Spleen (tissue), 13 donors: ENCODE measurements around the gene UBE2QL1. TPM values are rescaled to one million over a fixed set of nuclear protein-coding genes. Genes with fewer than 3 reads are reported as not detected.
A peak's percentile ranks its signal among the peaks of the same experiment; 100 is the strongest.

ENCODE experiments used
- DNase-seq: peaks from one replicate; pipeline ENCODE4 v3.0.0-alpha.2; 2020
- H3K27ac ChIP-seq, 8 donors: fragments of 200-600 bp; sonication (generic) in 7 of 8; 1 replicate in 4 of 8; 2 replicates in 4 of 8; pipeline versions ENCODE4 v1.5.0 to v1.8.0; 2016 to 2021; ENCODE audit warnings: inconsistent platforms in 4 of 8, mild to moderate bottlenecking in 4 of 8, moderate library complexity in 1 of 8
- H3K27me3 ChIP-seq, 7 donors: fragments of 200-600 bp; sonication (generic) in 6 of 7; replicated peaks in 1 of 7; 1 replicate in 4 of 7; 2 replicates in 3 of 7; pipeline versions ENCODE4 v1.5.0 to v1.8.0; 2016 to 2021; ENCODE audit warnings: inconsistent platforms in 3 of 7, mild to moderate bottlenecking in 1 of 7
- H3K36me3 ChIP-seq, 6 donors: fragments of 200-600 bp; sonication (generic) in 5 of 6; 1 replicate in 4 of 6; 2 replicates in 2 of 6; pipeline versions ENCODE4 v1.5.0 to v1.8.0; 2016 to 2021; ENCODE audit warnings: inconsistent platforms in 2 of 6
- H3K4me1 ChIP-seq, 6 donors: fragments of 200-600 bp; sonication (generic) in 5 of 6; 1 replicate in 3 of 6; 2 replicates in 3 of 6; pipeline versions ENCODE4 v1.5.0 to v1.8.0; 2016 to 2021; ENCODE audit warnings: inconsistent platforms in 3 of 6
- H3K4me3 ChIP-seq, 8 donors: fragments of 200-600 bp; sonication (generic) in 7 of 8; 1 replicate in 4 of 8; 2 replicates in 4 of 8; pipeline versions ENCODE4 v1.5.0 to v1.8.0; 2016 to 2021; ENCODE audit warnings: inconsistent platforms in 4 of 8, mild to moderate bottlenecking in 4 of 8, moderate library complexity in 2 of 8
- H3K9me3 ChIP-seq, 8 donors: fragments of 200-600 bp; sonication (generic) in 7 of 8; 1 replicate in 4 of 8; 2 replicates in 4 of 8; pipeline versions ENCODE4 v1.5.0 to v1.8.0; 2016 to 2021; ENCODE audit warnings: inconsistent platforms in 4 of 8
- POLR2A ChIP-seq, 3 donors: fragments of 450-650 bp; IDR thresholded peaks; one replicate each; pipeline ENCODE4 v1.5.1; 2017; ENCODE audit warnings: antibody characterized with exemption in 3 of 3, mild to moderate bottlenecking in 1 of 3
- POLR2AphosphoS5 ChIP-seq, 3 donors: sonication (generic); formaldehyde crosslinking; IDR thresholded peaks; one replicate each; pipeline ENCODE4 v1.5.1; 2017; ENCODE audit warnings: antibody characterized with exemption in 3 of 3
- WGBS, 5 donors: extraction: QIAGEN DNeasy Blood & Tissue Kit in 3 of 5; methylation state at CpG; one replicate each; pipeline versions ENCODE4 v1.1.5 to v1.1.7; 2013 to 2018; 5-methylcytosine and 5-hydroxymethylcytosine counted together
- intact Hi-C: fragments of 100-400 bp; cut with DNase I; formaldehyde crosslinking; loops from one replicate; pipeline ENCODE4 v1.15.0; 2023; ENCODE audit warnings: low total_unique reads
- long read RNA-seq, 2 donors: transcript quantifications; one replicate each; lab custom pipeline, GENCODE V29; 2026
- polyA plus RNA-seq, 3 donors: library from polyadenylated mRNA; stranded (reverse); fragments of 200-250 nt; gene quantifications; one replicate each; pipeline ENCODE4 v1.2.1, GENCODE V29; 2013
- total RNA-seq, 7 donors: library from RNA; depleted of rRNA in 3 of 7; stranded (reverse); fragments of >200 nt in 3 of 7; fragmentation: NEBNext Ultra II Directional in 4 of 7; extraction: Animal tissue kit (Norgen Biotek cat#: 25700) in 4 of 7; gene quantifications; one replicate each; pipeline versions ENCODE4 v1.1.0 to v1.2.1, GENCODE V29; 2016 to 2021
- TF ChIP-seq, protein P1 (sequence below), 11 experiments: fragments of 200-600 bp in 7 of 11; fragments of 450-650 bp in 4 of 11; sonication (generic) in 4 of 11; IDR thresholded peaks in 8 of 11; conservative IDR thresholded peaks in 3 of 11; 1 replicate in 7 of 11; 2 replicates in 4 of 11; pipeline versions ENCODE4 v1.4.0 to v1.8.0; 2016 to 2021; ENCODE audit warnings: antibody characterized with exemption in 11 of 11, inconsistent platforms in 4 of 11, mild to moderate bottlenecking in 1 of 11
- donor health status: healthy with polysubstance abuse.
- donor health status: DM: no; HTN: no; CAD: no; lungs with moderate emphysema.
- donor health status: DM: no; HTN: no; CAD: no.
- donor health status: Bipolar disorder and iron deficiency.
- donor health status: healthy.
- donor health status: DM: no; HTN: no; CAD: no.
- donor health status: DM: yes; HTN: yes; CAD: no.

Gene UBE2QL1, protein sequence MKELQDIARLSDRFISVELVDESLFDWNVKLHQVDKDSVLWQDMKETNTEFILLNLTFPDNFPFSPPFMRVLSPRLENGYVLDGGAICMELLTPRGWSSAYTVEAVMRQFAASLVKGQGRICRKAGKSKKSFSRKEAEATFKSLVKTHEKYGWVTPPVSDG
- total RNA-seq (under 1 TPM in 6 of 7 donors, not detected in 1; 0.15 to 0.77 (median 0.32) TPM), polyA plus RNA-seq (under 1 TPM; 0.03 to 0.08 (median 0.04) TPM)
- long read RNA-seq, donor 1 = 0 reads
- long read RNA-seq, donor 2 = 0 reads

DNA sequence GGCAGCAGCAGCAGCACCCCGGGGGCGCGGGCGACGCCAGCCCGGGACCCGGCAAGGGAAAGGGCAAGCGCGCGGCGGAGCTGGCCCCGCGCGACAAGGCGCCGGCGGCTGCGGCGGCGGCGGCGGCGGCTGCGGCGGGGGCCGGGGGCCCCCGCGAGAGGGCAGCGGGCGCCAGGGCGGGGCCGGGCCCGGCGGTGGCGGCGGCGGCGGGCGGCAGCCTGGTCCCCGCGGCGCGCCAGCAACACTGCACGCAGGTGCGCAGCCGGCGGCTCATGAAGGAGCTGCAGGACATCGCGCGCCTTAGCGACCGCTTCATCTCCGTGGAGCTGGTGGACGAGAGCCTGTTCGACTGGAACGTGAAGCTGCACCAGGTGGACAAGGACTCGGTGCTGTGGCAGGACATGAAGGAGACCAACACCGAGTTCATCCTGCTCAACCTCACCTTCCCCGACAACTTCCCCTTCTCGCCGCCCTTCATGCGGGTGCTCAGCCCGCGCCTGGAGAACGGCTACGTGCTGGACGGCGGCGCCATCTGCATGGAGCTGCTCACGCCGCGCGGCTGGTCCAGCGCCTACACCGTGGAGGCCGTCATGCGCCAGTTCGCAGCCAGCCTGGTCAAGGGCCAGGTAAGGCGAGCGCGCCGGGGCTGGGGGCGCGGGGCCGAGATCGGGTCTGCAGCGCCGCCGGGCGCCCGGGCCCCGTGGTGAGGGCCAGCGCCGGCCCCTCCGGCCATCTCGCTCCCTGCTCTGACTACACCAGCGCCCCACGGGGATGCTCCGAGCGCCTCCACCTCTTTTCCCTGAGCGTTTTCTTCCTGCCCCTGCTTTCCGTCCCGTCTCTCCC is at the start of gene UBE2QL1:
Gene UBE2QL1, plus strand, starts transcription at position 238 of the 843 bp plus-strand sequence. Its CDS starts 35 bp downstream, at position 273.
- peak; percentile 76 for DNase-seq
- Histone ChIP-seq H3K36me3 (no peaks in the 10 kb centered on the region), H3K4me1 (peaks cover 0 to 18% (median 9%) of the 10 kb centered on the region in 6 donors), H3K9me3 (no peaks in the 10 kb centered on the region), H3K4me3 (peak within 1 kb of the TSS in 7 of 8 donors; percentile 12 to 67 (median 31)), H3K27me3 (peaks cover 8 to 62% (median 40%) of the 10 kb centered on the region in 7 donors), H3K27ac (no peak within 1 kb of the TSS)
- WGBS, 5 donors = 2 to 3% (median 2%) methylated on average over 51 to 103 of the region's 103 CpGs
- intact Hi-C loops = no loop called here
- TF ChIP-seq, protein P1, sequence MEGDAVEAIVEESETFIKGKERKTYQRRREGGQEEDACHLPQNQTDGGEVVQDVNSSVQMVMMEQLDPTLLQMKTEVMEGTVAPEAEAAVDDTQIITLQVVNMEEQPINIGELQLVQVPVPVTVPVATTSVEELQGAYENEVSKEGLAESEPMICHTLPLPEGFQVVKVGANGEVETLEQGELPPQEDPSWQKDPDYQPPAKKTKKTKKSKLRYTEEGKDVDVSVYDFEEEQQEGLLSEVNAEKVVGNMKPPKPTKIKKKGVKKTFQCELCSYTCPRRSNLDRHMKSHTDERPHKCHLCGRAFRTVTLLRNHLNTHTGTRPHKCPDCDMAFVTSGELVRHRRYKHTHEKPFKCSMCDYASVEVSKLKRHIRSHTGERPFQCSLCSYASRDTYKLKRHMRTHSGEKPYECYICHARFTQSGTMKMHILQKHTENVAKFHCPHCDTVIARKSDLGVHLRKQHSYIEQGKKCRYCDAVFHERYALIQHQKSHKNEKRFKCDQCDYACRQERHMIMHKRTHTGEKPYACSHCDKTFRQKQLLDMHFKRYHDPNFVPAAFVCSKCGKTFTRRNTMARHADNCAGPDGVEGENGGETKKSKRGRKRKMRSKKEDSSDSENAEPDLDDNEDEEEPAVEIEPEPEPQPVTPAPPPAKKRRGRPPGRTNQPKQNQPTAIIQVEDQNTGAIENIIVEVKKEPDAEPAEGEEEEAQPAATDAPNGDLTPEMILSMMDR (IDR thresholded peaks at IDR 0.05 in 8 of 11, conservative IDR thresholded peaks at IDR 0.05 in 3 of 11) = no peak
- TF ChIP-seq POLR2A (IDR thresholded peaks at IDR 0.05) = no peak
- no peak for TF ChIP-seq POLR2AphosphoS5 (IDR thresholded peaks at IDR 0.05)

DNA sequence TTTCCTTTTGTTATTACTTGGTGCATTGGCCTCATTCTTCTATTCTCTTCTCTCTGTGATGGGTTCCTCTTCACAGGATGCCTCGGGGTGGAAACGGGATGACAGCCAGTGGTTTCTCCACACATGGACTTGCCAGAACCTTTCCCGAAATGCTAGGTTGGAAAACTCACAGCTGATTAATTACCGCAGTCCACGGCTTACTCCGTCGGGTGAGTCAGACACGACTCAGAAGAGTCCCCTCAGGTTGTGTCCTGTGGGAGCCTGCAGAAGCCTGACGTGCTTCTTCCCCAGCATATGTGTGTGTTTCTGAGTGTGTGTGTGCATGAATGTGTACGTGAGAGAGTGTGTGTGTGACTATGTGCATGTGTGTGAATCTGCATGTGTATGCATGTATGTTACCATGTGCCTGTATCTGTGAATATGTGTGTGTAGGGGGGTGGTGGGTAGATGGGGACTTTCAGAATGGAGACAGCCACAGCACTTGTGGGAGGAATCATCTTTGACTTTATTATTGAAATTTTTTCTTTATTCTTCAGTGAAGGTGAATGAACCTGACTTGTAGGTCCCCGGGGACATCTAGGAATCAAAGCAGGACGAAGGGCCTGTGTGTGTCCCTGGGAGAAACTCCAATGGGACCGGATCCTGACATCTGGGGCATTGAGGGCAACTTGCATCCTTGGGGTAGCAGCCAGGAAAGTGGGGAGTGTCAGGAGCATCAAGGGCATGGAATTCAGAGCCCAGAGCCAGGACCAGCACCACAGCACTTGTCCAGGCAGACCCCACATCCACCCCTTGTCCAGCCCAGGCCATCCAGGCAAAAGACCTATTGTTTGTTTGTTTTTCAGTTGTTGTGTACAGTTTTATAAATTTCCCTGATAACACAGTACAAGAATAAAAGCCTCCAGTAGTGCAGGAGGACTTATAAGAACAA is 48.4 kb upstream of the UBE2QL1 start:
- H3K9me3 ChIP-seq = no peaks in the 10 kb centered on the region
- DNase-seq = no peak
- no peaks in the 10 kb centered on the region for H3K4me1 ChIP-seq
- H3K27me3 ChIP-seq = peaks cover 0 to 12% (median 0%) of the 10 kb centered on the region in 7 donors
- intact Hi-C loops = no loop called here
- TF ChIP-seq, protein P1 (IDR thresholded peaks at IDR 0.05 in 8 of 11, conservative IDR thresholded peaks at IDR 0.05 in 3 of 11) = no peak
- TF ChIP-seq POLR2AphosphoS5 (IDR thresholded peaks at IDR 0.05) = no peak
- no peak for TF ChIP-seq POLR2A (IDR thresholded peaks at IDR 0.05)
- H3K4me3 ChIP-seq = no peak overlapping the region
- H3K27ac ChIP-seq = no peak overlapping the region
- H3K36me3 ChIP-seq = no peaks in the 10 kb centered on the region
- 77 to 89% (median 80%) methylated on average over 13 of the region's 13 CpGs for WGBS, 5 donors

DNA sequence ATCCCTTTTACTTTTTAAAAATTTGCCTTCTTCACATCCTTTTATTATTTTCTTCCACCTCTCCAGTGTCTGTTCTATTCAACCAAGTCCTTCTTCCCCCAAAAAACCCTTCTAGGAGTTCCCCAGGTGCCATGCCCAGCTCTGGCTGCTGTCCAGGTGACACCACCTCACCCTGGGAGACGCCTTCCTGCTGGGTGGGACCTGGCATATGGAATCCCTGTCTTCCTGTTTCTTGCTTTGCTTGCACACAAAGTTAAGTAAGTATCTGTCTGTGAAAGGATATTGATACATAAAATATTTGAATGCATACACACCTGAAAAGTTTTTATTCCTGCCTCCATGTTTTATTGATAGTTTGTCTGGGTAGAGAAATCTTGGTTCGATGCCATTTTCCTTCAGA is 47.2 kb upstream of the UBE2QL1 start:
- H3K27me3 ChIP-seq = peaks cover 0 to 12% (median 0%) of the 10 kb centered on the region in 7 donors
- H3K36me3 ChIP-seq = no peaks in the 10 kb centered on the region
- 66 to 84% (median 75%) methylated on average over 2 of the region's 2 CpGs for WGBS, 5 donors
- TF ChIP-seq, protein P1 (IDR thresholded peaks at IDR 0.05 in 8 of 11, conservative IDR thresholded peaks at IDR 0.05 in 3 of 11) = no peak
- TF ChIP-seq POLR2AphosphoS5 (IDR thresholded peaks at IDR 0.05) (no peak), POLR2A (IDR thresholded peaks at IDR 0.05) (no peak)
- no peaks in the 10 kb centered on the region for H3K9me3 ChIP-seq
- DNase-seq = no peak
- intact Hi-C loops = no loop called here
- no peaks in the 10 kb centered on the region for H3K4me1 ChIP-seq
- H3K4me3 ChIP-seq = no peak overlapping the region
- no peak overlapping the region for H3K27ac ChIP-seq
